ENCODE measurements around the gene DIPK1C. TPM values are rescaled to one million over a fixed set of nuclear protein-coding genes. Genes with fewer than 3 reads are reported as not detected.

The DIPK1C gene
- total and polyA plus RNA-seq, 5 experiments from 2014 or later = 0.11 to 0.58 (median 0.13) TPM; not detected in 2

DNA sequence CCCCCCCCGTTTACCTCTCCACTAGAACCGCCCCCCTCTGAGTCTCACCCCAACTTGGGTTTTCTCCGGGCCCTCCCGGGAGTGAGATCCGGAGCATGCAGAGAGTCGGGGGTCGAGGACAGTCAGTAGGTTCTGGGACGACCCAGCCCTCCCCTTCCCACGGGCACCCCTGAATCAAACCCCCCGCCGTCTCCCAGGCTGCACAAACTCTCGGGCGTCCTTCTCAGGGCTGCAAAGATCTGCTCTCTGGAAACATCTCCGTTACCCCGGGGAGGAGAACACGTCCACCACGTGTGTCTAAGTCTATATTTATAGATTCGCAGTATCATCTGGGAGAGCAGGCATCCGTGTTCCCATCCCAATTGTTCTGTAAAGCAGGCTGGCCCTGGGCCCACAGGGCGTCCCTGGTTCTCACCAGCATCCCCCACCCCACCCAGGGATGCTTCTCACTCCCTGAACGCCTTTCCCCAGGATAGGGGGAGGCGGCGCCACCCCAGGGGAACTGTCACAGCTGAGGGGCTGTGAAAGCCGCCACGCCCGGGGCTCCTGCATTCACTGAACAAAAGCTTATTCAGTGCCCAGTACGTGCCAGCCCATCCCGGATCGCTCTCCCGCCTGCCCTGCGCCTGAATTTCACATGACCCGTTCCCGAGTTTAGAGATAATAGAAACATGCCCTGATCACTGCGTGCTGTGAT, 765 bp upstream of the DIPK1C start:
- Mint-ChIP-seq H3K36me3 (no peaks in the 10 kb centered on the region), H3K9me3 (no peaks in the 10 kb centered on the region), H3K4me1 (peaks cover 4 to 27% (median 16%) of the 10 kb centered on the region in 4 donors), H3K4me3 (peak overlapping the region; percentile 48 to 93 (median 88)), H3K27ac (no peak overlapping the region), H3K27me3 (peaks cover 13 to 46% (median 27%) of the 10 kb centered on the region in 5 donors)
- POLR2A ChIA-PET = no interaction called here
- DNase-seq (no peak), ATAC-seq (no peak)

DNA sequence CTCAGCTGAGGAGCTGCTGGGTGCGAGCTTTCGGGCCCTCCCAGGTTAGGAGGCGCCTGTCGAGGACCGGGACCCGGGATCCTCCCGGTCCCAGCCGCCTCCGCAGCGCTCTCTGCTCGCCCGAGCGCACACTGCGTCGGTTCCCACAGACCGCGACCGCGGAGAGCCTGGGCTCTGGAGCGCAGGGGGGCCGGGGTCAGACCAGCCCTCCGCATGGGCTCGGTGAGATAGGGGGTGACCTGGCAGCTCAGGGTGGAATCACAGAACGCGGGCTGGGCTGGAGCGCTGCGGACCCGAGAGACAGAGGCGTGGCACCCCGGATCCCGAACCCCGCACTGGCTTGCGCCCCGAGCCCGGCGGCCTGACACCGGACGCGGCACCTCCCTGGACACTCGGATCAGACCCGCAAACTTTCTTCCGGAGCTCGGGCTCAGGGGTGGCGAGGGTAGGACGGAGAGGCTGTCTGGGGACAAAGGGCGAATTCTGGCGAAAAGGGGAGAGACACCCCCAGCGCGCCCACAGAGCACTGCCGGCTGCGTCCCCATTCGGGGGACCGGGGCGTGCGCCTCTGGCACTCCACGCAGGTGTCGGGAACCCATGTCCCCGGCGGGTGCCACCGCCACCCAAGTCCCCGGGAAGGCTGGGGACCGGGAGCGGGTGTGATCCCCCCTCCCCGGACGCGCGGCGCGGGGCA, 612 bp downstream of the DIPK1C start:
- Mint-ChIP-seq H3K36me3 (no peaks in the 10 kb centered on the region), H3K27me3 (peaks cover 13 to 46% (median 27%) of the 10 kb centered on the region in 5 donors), H3K4me3 (peak overlapping the region in 8 of 10 donors; percentile 26 to 77 (median 52)), H3K9me3 (no peaks in the 10 kb centered on the region), H3K27ac (no peak overlapping the region), H3K4me1 (peaks cover 4 to 27% (median 16%) of the 10 kb centered on the region in 4 donors)
- ATAC-seq = peak; percentile 51
- POLR2A ChIA-PET = interaction anchor here (1.0 to 1.4 kb wide), 3 partner anchors 37 to 83 kb away, joined by 3 to 9 read pairs (median 5); no protein-coding TSS in a partner anchor
- peak in 2 of 10 donors; percentile 9 to 34 for DNase-seq

DNA sequence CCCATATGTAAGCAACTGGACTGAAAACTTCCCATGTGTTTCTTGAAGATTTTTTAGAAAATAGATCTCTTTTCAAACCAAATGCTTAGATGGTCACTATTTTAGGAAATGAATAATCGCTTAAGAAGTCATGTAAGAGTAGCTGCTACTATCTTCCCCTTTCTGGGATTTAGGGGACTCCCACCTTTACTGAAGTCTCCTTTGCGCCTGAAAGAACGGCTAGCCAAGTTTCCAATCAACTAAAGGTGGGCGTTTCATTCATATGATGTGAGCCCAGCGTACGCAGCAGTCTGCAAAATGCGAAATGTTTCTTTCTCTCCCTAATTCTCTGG, 1.1 kb downstream of the DIPK1C start:
- Mint-ChIP-seq H3K9me3 (no peaks in the 10 kb centered on the region), H3K27ac (peak overlapping the region in 1 of 10 donors; percentile 18), H3K27me3 (peaks cover 13 to 46% (median 27%) of the 10 kb centered on the region in 5 donors), H3K36me3 (no peaks in the 10 kb centered on the region), H3K4me1 (peaks cover 4 to 27% (median 16%) of the 10 kb centered on the region in 4 donors), H3K4me3 (peak overlapping the region in 9 of 10 donors; percentile 24 to 77 (median 49))
- POLR2A ChIA-PET = interaction anchor here (1.0 to 1.4 kb wide), 3 partner anchors 37 to 83 kb away, joined by 3 to 9 read pairs (median 5); no protein-coding TSS in a partner anchor
- DNase-seq (no peak), ATAC-seq (no peak)

DNA sequence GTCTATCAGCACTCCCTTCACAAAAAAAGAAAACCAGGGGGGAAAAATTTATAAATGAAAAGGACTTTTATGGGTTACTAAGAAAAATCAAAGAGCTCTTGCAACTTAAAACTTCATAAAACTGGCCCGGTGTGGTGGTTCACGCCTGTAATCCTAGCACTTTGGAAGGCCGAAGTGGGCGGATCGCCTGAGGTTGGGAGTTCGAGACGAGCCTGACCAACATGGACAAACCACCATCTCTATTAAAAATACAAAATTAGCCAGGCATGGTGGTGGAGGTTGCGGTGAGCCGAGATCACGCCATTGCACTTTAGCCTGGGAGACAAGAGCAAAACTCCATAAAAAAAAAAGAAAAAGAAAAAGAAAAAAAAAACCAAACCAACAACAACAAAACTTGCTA, 1.7 kb downstream of the DIPK1C start:
- POLR2A ChIA-PET = interaction anchor here (1.0 kb wide), 1 partner anchor 36 kb away, joined by 9 read pairs; no protein-coding TSS in a partner anchor
- Mint-ChIP-seq H3K27me3 (peaks cover 13 to 46% (median 27%) of the 10 kb centered on the region in 5 donors), H3K27ac (no peak overlapping the region), H3K4me3 (peak overlapping the region in 2 of 10 donors; percentile 15 to 60), H3K36me3 (no peaks in the 10 kb centered on the region), H3K9me3 (no peaks in the 10 kb centered on the region), H3K4me1 (peaks cover 4 to 27% (median 16%) of the 10 kb centered on the region in 4 donors)
- ATAC-seq (no peak), DNase-seq (no peak)

DNA sequence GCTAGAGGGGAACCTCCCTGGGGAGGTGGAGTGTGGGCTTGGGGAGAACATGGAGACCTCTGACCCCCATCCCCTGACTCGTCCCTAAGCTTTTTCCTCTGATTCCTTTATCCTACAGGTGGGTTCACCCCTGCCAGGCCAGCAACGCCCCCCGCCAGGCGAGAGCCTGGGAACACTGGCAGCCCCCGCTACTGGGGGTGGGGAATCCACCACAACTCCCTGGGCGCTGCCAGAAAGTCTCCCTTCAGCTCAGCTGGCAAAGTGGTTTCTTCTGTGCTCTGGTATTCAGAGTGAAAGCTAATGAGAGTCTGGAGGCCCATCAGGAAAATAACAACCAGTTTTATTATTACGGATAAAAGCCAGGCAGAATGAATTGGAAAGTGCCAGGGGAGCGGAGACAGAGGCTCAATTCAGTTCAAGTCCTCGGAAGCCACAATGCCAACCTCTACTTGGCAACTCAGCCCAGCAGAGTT, 2.8 kb downstream of the DIPK1C start:
- Mint-ChIP-seq H3K9me3 (no peaks in the 10 kb centered on the region), H3K27ac (peak overlapping the region in 1 of 10 donors; percentile 73), H3K36me3 (no peaks in the 10 kb centered on the region), H3K4me3 (no peak overlapping the region), H3K27me3 (peaks cover 13 to 46% (median 25%) of the 10 kb centered on the region in 5 donors), H3K4me1 (peaks cover 4 to 22% (median 13%) of the 10 kb centered on the region in 4 donors)
- DNase-seq (no peak), ATAC-seq (no peak)
- POLR2A ChIA-PET = interaction anchor here (0.7 to 1.7 kb wide), 2 partner anchors 55 to 80 kb away, joined by 3 to 4 read pairs; no protein-coding TSS in a partner anchor

DNA sequence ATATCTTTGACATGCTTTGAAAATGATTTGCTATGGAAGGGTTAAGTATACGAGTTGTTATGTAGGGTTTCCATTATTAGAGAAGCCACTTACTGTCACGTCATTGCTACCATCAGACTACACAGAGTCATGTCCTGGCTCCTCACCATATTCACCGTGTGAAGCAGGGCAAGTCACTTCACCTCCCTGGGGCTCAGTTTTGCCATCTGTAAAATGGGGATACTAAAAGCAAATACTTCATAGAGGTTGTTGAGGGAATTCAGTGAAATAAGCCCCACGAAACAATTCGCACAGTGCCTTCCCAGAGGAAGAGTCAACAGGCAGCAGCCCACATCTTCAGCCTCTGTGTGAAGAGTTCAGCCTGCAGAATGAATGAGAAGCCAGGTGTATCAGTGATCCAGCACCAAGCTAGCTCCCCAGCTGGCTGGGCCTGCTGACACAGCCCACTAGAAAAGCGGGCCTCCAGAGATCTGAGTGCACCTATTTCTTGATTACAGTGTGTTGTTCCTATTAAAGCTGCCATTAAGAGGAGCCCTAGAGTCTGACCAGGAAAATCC, 3.4 kb downstream of the DIPK1C start:
- peaks cover 4 to 16% (median 10%) of the 10 kb centered on the region in 4 donors for H3K4me1 Mint-ChIP-seq
- POLR2A ChIA-PET = interaction anchor here (0.7 to 1.7 kb wide), 2 partner anchors 55 to 80 kb away, joined by 3 to 4 read pairs; no protein-coding TSS in a partner anchor
- H3K27me3 Mint-ChIP-seq = peaks cover 13 to 46% (median 25%) of the 10 kb centered on the region in 5 donors
- no peak overlapping the region for H3K27ac Mint-ChIP-seq
- H3K36me3 Mint-ChIP-seq = no peaks in the 10 kb centered on the region
- DNase-seq (no peak), ATAC-seq (no peak)
- H3K4me3 Mint-ChIP-seq = no peak overlapping the region
- no peaks in the 10 kb centered on the region for H3K9me3 Mint-ChIP-seq

DNA sequence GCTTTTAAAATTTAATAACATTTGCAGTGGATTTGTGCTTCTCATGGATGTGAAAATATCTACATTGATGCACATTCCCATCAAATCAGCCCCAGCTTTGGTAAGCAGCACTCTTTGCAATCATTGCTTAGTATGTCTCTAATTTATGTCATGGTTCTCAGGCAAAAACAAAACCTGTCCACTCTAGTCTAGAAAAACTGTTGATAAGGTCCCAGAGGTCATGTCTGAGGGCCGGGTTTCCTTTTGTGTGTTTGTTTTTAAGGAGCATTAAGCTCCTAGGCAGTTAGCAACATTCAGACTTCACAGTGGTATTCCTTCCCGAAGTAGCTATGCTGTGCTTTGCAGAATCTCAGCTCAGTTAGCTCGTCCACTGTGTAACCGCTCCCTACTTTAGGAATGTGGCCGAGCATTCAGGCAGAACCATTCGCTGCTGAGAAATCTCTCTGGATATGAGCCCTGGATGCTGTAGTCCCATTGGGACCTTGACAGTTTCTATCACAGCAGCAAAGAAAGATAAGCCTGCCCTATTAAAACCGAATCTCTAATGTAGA, 4.0 kb downstream of the DIPK1C start:
- H3K4me3 Mint-ChIP-seq = no peak overlapping the region
- POLR2A ChIA-PET = interaction anchor here (0.8 to 1.7 kb wide), 3 partner anchors 43 to 87 kb away, joined by 3 to 4 read pairs (median 3); partner anchors contain the start of gene CNDP2
- peak overlapping the region in 1 of 10 donors; percentile 39 for H3K27ac Mint-ChIP-seq
- DNase-seq (no peak), ATAC-seq (no peak)
- peaks cover 13 to 40% (median 22%) of the 10 kb centered on the region in 5 donors for H3K27me3 Mint-ChIP-seq
- no peaks in the 10 kb centered on the region for H3K9me3 Mint-ChIP-seq
- peaks cover 2 to 10% (median 6%) of the 10 kb centered on the region in 4 donors for H3K4me1 Mint-ChIP-seq
- no peaks in the 10 kb centered on the region for H3K36me3 Mint-ChIP-seq

DNA sequence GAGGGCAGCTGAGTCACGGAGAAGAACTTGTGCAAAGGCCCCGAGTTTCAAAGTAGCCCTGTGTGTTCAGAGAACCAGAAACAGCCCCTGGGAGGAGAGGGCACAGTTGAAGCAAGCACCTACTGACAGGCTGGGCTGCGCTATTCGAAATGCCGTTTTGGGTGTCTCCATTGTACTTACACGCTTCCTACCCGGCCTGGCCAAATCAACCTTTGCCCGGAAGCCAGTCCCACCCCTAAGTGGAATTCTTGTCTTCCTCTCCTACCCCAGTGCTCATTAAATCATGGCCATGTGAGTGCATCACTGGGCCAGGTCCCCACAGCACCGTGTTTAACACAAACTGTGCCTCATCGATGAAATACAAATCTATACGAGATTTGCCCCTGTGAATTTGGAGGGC, 6.0 kb downstream of the DIPK1C start:
- POLR2A ChIA-PET = no interaction called here
- Mint-ChIP-seq H3K36me3 (no peaks in the 10 kb centered on the region), H3K9me3 (no peaks in the 10 kb centered on the region), H3K27me3 (peaks cover 9 to 27% (median 19%) of the 10 kb centered on the region in 5 donors), H3K4me3 (no peak overlapping the region), H3K4me1 (peaks cover 0 to 4% (median 0%) of the 10 kb centered on the region in 4 donors), H3K27ac (peak overlapping the region in 1 of 10 donors; percentile 27)
- no peak for DNase-seq
- no peak for ATAC-seq

DNA sequence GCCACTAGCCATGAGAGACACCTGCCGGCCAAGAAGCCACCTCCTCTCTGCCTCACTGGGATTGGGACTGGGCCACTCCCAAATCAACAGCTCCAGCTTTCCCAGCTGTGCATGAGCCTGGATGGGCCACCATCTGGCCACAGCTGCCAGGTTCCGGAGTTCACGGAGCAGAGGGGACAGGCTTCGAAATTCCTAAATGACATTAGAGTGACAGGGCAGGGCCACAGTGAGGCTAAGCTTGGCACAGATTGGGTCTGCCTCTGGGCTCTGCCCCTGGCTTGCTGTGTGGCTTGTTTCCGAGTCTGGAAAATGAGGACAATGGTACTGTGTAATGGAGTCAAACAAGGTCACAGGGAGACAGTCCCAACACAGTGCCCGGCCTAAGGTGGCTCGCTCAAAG, 6.5 kb downstream of the DIPK1C start:
- no peaks in the 10 kb centered on the region for H3K9me3 Mint-ChIP-seq
- H3K27me3 Mint-ChIP-seq = peaks cover 9 to 22% (median 16%) of the 10 kb centered on the region in 5 donors
- H3K27ac Mint-ChIP-seq = peak overlapping the region in 2 of 10 donors; percentile 4 to 5
- no peak for ATAC-seq
- peaks cover 0 to 1% (median 0%) of the 10 kb centered on the region in 4 donors for H3K4me1 Mint-ChIP-seq
- no peak for DNase-seq
- H3K4me3 Mint-ChIP-seq = no peak overlapping the region
- H3K36me3 Mint-ChIP-seq = no peaks in the 10 kb centered on the region
- POLR2A ChIA-PET = no interaction called here

DNA sequence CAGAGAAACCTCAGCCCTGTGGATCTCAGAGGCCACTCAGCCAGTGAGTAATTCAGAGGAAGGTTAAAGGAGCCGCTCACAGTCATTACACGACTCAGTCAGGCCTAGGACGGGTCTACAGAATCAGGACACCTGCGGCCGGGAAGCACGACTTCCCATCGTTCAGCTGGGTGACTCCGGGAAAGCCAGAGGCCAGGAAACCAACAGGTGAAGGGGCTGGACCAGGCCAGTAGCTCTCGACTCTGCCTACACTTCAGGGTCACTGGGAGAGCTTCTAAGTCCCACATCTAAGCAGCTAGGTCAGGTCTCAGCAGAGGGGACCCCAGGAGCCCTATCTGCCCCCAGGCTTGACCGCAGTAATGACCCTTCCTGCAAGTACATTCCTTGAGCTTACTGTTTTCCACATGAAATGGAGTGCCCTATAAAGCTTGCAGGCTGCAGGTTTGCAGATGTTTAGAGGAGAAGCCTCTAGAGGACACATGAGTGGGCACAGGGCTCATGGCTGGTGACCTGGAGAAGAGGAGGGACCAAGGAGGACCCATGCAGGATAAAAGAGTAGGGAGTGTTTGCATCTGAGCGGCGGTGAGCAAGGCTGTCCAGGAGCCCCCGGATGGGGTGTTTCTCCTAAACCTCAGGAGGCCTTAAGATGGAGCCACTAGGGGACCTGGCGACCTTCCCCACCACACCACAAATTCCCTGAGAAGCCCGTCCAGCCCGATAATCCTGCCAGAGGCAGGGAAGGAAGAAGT, 9.5 kb downstream of the DIPK1C start:
- Mint-ChIP-seq H3K9me3 (no peaks in the 10 kb centered on the region), H3K27me3 (peaks cover 0 to 4% (median 0%) of the 10 kb centered on the region in 5 donors), H3K27ac (peak overlapping the region in 3 of 10 donors; percentile 14 to 72 (median 19)), H3K4me1 (peaks cover 0 to 2% (median under 1%) of the 10 kb centered on the region in 4 donors), H3K4me3 (no peak overlapping the region), H3K36me3 (no peaks in the 10 kb centered on the region)
- POLR2A ChIA-PET = interaction anchor here (1.0 kb wide), 1 partner anchor 10 kb away, joined by 4 read pairs; no protein-coding TSS in a partner anchor
- DNase-seq (no peak), ATAC-seq (no peak)

DNA sequence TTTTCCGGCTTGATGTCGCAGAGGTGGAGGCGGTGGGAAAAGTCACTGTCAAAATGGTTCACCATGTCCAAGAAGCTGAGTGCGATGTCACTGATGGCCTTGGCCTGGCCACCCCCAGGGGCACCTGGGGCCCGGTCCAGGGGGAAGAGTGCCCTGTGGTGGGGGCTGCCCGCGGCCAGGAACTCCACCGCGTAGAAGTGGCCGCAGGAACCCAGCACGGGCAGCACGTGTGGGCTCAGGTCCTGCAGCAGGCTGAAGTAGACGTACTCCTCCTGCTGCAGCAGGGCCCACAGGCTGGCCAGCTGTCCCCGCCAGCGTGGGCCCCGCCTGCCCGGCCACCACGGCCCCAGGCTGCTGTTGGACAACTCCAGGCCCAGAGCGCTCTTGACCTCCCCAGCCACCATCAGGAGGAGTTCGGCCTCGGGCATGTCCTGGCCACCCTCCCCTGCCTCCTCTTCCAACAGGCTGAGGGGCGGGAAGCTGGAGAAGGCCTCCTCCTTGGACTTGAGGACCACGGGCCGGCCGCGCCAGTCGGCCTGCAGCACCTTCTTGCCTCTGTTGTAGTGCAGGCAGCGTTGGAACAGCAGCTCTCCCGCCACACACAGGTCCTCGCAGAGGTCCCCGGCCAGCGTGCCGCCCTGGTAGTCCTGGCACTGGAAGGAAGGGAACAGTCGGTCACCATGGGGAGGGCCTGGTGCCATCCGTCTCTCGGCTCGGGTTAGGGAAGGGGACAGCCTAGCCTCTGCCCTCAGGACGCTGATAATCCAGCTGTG, 10.3 kb downstream of the DIPK1C start:
- Mint-ChIP-seq H3K36me3 (no peaks in the 10 kb centered on the region), H3K27ac (peak overlapping the region in 1 of 10 donors; percentile 14), H3K9me3 (no peaks in the 10 kb centered on the region), H3K4me3 (no peak overlapping the region), H3K27me3 (peaks cover 0 to 4% (median 0%) of the 10 kb centered on the region in 5 donors), H3K4me1 (peaks cover 0 to 2% (median under 1%) of the 10 kb centered on the region in 4 donors)
- no peak for DNase-seq
- no peak for ATAC-seq
- POLR2A ChIA-PET = interaction anchor here (1.0 kb wide), 1 partner anchor 68 kb away, joined by 3 read pairs; no protein-coding TSS in a partner anchor

Data from naive thymus-derived CD8-positive, alpha-beta T cell (primary cell).